GM23338 (cell line): Measurements from ENCODE around the gene C1QA. TPM values are rescaled to one million over a fixed set of nuclear protein-coding genes. Genes with fewer than 3 reads are reported as not detected.

Source experiments
- ATAC-seq: fragments of 200-7000 bp; cut with Tn5 transposase; 3 replicates; pipeline ENCODE4 v1.9.1; 2020
- DNase-seq: peaks from one replicate; pipeline ENCODE4 v3.0.0-alpha.2; 2015; ENCODE audit warnings: low spot score
- H2AFZ ChIP-seq: fragments of 200-600 bp; sonication (generic); 2 replicates; pipeline ENCODE4 v1.8.0; 2016; ENCODE audit warnings: antibody characterized with exemption, mild to moderate bottlenecking, moderate library complexity
- H3F3A ChIP-seq: fragments of 200-600 bp; sonication (generic); replicated peaks from 2 replicates; pipeline ENCODE4 v1.8.0; 2017; ENCODE audit warnings: antibody characterized with exemption, mixed run types, low read depth
- H3K27ac ChIP-seq: fragments of 200-600 bp; sonication (generic); 2 replicates; pipeline ENCODE4 v1.6.1; 2016; ENCODE audit warnings: low read depth
- H3K27me3 ChIP-seq: fragments of 200-600 bp; sonication (generic); 2 replicates; pipeline ENCODE4 v1.8.0; 2016; ENCODE audit warnings: mild to moderate bottlenecking, mixed run types, moderate library complexity; ENCODE audit not compliant: insufficient read depth
- H3K36me3 ChIP-seq: fragments of 200-600 bp; sonication (generic); 2 replicates; pipeline ENCODE4 v1.8.0; 2016; ENCODE audit warnings: mild to moderate bottlenecking; ENCODE audit not compliant: insufficient read depth
- H3K4me1 ChIP-seq: fragments of 200-600 bp; sonication (generic); 2 replicates; pipeline ENCODE4 v1.8.0; 2016; ENCODE audit warnings: mild to moderate bottlenecking, moderate library complexity; ENCODE audit not compliant: insufficient read depth
- H3K4me2 ChIP-seq: fragments of 200-600 bp; sonication (generic); 2 replicates; pipeline ENCODE4 v1.7.1; 2017; ENCODE audit warnings: mixed run types
- H3K4me3 ChIP-seq: fragments of 200-600 bp; sonication (generic); 2 replicates; pipeline ENCODE4 v1.6.1; 2016; ENCODE audit warnings: mixed run types
- H3K79me2 ChIP-seq: fragments of 200-600 bp; sonication (generic); replicated peaks from 2 replicates; pipeline ENCODE4 v1.8.0; 2017; ENCODE audit warnings: mild to moderate bottlenecking; ENCODE audit not compliant: insufficient read depth
- H3K9me2 ChIP-seq: fragments of 200-600 bp; sonication (generic); 2 replicates; pipeline ENCODE4 v1.8.0; 2017; ENCODE audit not compliant: insufficient read depth
- H4K20me1 ChIP-seq: fragments of 200-600 bp; sonication (generic); replicated peaks from 2 replicates; pipeline ENCODE4 v1.8.0; 2017; ENCODE audit warnings: mild to moderate bottlenecking; ENCODE audit not compliant: insufficient read depth
- H3K27ac Mint-ChIP-seq: 2 replicates; pipeline ENCODE4 v1.8.0; 2020; ENCODE audit warnings: inconsistent platforms, mild to moderate bottlenecking, moderate library complexity, mixed read lengths
- H3K27me3 Mint-ChIP-seq: 3 replicates; pipeline ENCODE4 v1.8.0; 2022; ENCODE audit warnings: low read depth, mild to moderate bottlenecking, moderate library complexity, mixed read lengths, inconsistent platforms; ENCODE audit not compliant: insufficient read depth, poor library complexity
- H3K36me3 Mint-ChIP-seq: 3 replicates; pipeline ENCODE4 v1.8.0; 2021; ENCODE audit warnings: low read depth, mild to moderate bottlenecking, inconsistent platforms, moderate library complexity, mixed read lengths
- H3K4me1 Mint-ChIP-seq: 3 replicates; pipeline ENCODE4 v1.8.0; 2020; ENCODE audit warnings: mild to moderate bottlenecking, inconsistent platforms, mixed read lengths
- H3K4me3 Mint-ChIP-seq: 3 replicates; pipeline ENCODE4 v1.8.0; 2021; ENCODE audit warnings: moderate library complexity, mild to moderate bottlenecking, inconsistent platforms, mixed read lengths
- H3K9me3 Mint-ChIP-seq: 3 replicates; pipeline ENCODE4 v1.8.0; 2020; ENCODE audit warnings: moderate library complexity, mild to moderate bottlenecking, inconsistent platforms, mixed read lengths
- CREB1 ChIP-seq: fragments of 250-450 bp; sonication (Bioruptor Pico); IDR thresholded peaks from 2 replicates; pipeline ENCODE4 v1.5.0; 2020; ENCODE audit warnings: low read depth, mild to moderate bottlenecking, moderate library complexity
- EZH2 ChIP-seq: fragments of 200-600 bp; sonication (generic); IDR thresholded peaks from one replicate; pipeline ENCODE4 v1.8.0; 2017; ENCODE audit warnings: antibody characterized with exemption, mild to moderate bottlenecking, low read depth; ENCODE audit not compliant: unreplicated experiment
- EZH2phosphoT487 ChIP-seq: fragments of 200-600 bp; sonication (generic); IDR thresholded peaks from one replicate; pipeline ENCODE4 v1.8.1; 2018; ENCODE audit warnings: antibody characterized with exemption; ENCODE audit not compliant: unreplicated experiment
- NANOG ChIP-seq: IDR thresholded peaks from 2 replicates; pipeline ENCODE4 v1.6.1; 2016; ENCODE audit warnings: antibody characterized with exemption, borderline replicate concordance
- POLR2AphosphoS5 ChIP-seq: IDR thresholded peaks from 2 replicates; pipeline ENCODE4 v1.6.1; 2016; ENCODE audit warnings: antibody characterized with exemption, low read depth
- STAT1 ChIP-seq: IDR thresholded peaks from one replicate; pipeline ENCODE4 v1.6.1; 2016; ENCODE audit warnings: antibody characterized with exemption; ENCODE audit not compliant: unreplicated experiment
- ZNF114 ChIP-seq: fragments of 250-450 bp; sonication (Bioruptor Pico); IDR thresholded peaks from 2 replicates; pipeline ENCODE4 v1.5.0; 2020; ENCODE audit warnings: mild to moderate bottlenecking, moderate library complexity
- ZNF331 ChIP-seq: fragments of 250-450 bp; sonication (Bioruptor Pico); IDR thresholded peaks from 2 replicates; pipeline ENCODE4 v1.5.0; 2020; ENCODE audit warnings: low read depth, mild to moderate bottlenecking, moderate library complexity
- polyA plus RNA-seq: library from polyadenylated mRNA; unstranded; fragments of >200 nt; fragmentation: Nextera tagmentation; extraction: Ambion mirVana; gene quantifications from 2 replicates; pipeline ENCODE4 v1.2.1, GENCODE V29; 2016
- total RNA-seq: library from RNA; depleted of rRNA; stranded (reverse); fragments of >200 nt; shearing (Covaris generic); gene quantifications from 2 replicates; pipeline ENCODE4 v1.2.3, GENCODE V29; 2014
- TF ChIP-seq, protein P1 (sequence below), 2 experiments: fragments of 200-600 bp in 1 of 2; sonication (generic) in 1 of 2; conservative IDR thresholded peaks; 2 replicates each; pipeline versions ENCODE4 v1.5.1 to v1.6.1; 2016 to 2017; ENCODE audit warnings: antibody characterized with exemption in 2 of 2, low read depth in 2 of 2, mild to moderate bottlenecking in 2 of 2, moderate library complexity in 1 of 2
- TF ChIP-seq, protein P2 (sequence below): IDR thresholded peaks from one replicate; pipeline ENCODE4 v1.6.1; 2018; ENCODE audit warnings: antibody characterized with exemption; ENCODE audit not compliant: unreplicated experiment
- TF ChIP-seq, protein P3 (sequence below): IDR thresholded peaks from 2 replicates; pipeline ENCODE4 v1.6.1; 2016; ENCODE audit warnings: antibody characterized with exemption
- TF ChIP-seq, protein P4 (sequence below): fragments of 250-450 bp; sonication (Bioruptor Pico); IDR thresholded peaks from 2 replicates; pipeline ENCODE4 v1.5.0; 2020; ENCODE audit warnings: mild to moderate bottlenecking, moderate library complexity

C1QA gene
- total and polyA plus RNA-seq, 2 experiments from 2014 or later, result not detected

DNA sequence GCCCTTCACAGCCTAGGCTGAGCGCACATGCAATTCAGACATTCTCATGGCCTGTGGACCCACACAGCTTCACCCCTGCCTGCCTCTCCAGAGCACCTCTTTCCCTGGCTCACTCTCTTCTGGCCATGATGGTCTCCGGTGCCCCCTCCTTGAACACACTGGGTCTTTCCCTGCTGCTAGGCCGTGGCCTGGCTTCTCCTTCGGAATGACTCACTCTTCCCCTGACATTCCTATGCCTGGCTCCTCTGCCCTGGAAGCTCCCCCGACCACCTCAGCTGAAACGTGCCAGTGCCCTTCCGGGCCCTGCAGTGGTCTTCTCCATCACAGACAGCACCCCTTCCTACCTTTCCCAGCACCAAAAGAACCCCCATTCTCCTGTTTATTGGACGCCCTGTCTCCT is 44.9 kb upstream of the C1QA start:
- Mint-ChIP-seq H3K36me3 (no peaks in the 10 kb centered on the region), H3K4me1 (no peaks in the 10 kb centered on the region), H3K4me3 (no peak overlapping the region), H3K27ac (no peak overlapping the region), H3K27me3 (peaks cover 1% of the 10 kb centered on the region), H3K9me3 (no peaks in the 10 kb centered on the region; the same call in 2 of the 3 replicates)
- DNase-seq, result no peak
- no peak overlapping the region for H3K27ac ChIP-seq
- TF ChIP-seq ZNF114 (CRISPR knock-in tag) (no peak), EZH2 (no peak), EZH2phosphoT487 (no peak), NANOG (no peak), CREB1 (CRISPR knock-in tag) (no peak), ZNF331 (CRISPR knock-in tag) (no peak), STAT1 (no peak), POLR2AphosphoS5 (no peak)
- TF ChIP-seq, protein P1, sequence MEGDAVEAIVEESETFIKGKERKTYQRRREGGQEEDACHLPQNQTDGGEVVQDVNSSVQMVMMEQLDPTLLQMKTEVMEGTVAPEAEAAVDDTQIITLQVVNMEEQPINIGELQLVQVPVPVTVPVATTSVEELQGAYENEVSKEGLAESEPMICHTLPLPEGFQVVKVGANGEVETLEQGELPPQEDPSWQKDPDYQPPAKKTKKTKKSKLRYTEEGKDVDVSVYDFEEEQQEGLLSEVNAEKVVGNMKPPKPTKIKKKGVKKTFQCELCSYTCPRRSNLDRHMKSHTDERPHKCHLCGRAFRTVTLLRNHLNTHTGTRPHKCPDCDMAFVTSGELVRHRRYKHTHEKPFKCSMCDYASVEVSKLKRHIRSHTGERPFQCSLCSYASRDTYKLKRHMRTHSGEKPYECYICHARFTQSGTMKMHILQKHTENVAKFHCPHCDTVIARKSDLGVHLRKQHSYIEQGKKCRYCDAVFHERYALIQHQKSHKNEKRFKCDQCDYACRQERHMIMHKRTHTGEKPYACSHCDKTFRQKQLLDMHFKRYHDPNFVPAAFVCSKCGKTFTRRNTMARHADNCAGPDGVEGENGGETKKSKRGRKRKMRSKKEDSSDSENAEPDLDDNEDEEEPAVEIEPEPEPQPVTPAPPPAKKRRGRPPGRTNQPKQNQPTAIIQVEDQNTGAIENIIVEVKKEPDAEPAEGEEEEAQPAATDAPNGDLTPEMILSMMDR (conservative IDR thresholded peaks at IDR 0.05; ENCODE audit: low read depth in 2 of 2), result no peak
- TF ChIP-seq, protein P2, sequence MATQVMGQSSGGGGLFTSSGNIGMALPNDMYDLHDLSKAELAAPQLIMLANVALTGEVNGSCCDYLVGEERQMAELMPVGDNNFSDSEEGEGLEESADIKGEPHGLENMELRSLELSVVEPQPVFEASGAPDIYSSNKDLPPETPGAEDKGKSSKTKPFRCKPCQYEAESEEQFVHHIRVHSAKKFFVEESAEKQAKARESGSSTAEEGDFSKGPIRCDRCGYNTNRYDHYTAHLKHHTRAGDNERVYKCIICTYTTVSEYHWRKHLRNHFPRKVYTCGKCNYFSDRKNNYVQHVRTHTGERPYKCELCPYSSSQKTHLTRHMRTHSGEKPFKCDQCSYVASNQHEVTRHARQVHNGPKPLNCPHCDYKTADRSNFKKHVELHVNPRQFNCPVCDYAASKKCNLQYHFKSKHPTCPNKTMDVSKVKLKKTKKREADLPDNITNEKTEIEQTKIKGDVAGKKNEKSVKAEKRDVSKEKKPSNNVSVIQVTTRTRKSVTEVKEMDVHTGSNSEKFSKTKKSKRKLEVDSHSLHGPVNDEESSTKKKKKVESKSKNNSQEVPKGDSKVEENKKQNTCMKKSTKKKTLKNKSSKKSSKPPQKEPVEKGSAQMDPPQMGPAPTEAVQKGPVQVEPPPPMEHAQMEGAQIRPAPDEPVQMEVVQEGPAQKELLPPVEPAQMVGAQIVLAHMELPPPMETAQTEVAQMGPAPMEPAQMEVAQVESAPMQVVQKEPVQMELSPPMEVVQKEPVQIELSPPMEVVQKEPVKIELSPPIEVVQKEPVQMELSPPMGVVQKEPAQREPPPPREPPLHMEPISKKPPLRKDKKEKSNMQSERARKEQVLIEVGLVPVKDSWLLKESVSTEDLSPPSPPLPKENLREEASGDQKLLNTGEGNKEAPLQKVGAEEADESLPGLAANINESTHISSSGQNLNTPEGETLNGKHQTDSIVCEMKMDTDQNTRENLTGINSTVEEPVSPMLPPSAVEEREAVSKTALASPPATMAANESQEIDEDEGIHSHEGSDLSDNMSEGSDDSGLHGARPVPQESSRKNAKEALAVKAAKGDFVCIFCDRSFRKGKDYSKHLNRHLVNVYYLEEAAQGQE, result no peak
- TF ChIP-seq, protein P3, sequence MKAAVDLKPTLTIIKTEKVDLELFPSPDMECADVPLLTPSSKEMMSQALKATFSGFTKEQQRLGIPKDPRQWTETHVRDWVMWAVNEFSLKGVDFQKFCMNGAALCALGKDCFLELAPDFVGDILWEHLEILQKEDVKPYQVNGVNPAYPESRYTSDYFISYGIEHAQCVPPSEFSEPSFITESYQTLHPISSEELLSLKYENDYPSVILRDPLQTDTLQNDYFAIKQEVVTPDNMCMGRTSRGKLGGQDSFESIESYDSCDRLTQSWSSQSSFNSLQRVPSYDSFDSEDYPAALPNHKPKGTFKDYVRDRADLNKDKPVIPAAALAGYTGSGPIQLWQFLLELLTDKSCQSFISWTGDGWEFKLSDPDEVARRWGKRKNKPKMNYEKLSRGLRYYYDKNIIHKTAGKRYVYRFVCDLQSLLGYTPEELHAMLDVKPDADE, result no peak
- TF ChIP-seq, protein P4, sequence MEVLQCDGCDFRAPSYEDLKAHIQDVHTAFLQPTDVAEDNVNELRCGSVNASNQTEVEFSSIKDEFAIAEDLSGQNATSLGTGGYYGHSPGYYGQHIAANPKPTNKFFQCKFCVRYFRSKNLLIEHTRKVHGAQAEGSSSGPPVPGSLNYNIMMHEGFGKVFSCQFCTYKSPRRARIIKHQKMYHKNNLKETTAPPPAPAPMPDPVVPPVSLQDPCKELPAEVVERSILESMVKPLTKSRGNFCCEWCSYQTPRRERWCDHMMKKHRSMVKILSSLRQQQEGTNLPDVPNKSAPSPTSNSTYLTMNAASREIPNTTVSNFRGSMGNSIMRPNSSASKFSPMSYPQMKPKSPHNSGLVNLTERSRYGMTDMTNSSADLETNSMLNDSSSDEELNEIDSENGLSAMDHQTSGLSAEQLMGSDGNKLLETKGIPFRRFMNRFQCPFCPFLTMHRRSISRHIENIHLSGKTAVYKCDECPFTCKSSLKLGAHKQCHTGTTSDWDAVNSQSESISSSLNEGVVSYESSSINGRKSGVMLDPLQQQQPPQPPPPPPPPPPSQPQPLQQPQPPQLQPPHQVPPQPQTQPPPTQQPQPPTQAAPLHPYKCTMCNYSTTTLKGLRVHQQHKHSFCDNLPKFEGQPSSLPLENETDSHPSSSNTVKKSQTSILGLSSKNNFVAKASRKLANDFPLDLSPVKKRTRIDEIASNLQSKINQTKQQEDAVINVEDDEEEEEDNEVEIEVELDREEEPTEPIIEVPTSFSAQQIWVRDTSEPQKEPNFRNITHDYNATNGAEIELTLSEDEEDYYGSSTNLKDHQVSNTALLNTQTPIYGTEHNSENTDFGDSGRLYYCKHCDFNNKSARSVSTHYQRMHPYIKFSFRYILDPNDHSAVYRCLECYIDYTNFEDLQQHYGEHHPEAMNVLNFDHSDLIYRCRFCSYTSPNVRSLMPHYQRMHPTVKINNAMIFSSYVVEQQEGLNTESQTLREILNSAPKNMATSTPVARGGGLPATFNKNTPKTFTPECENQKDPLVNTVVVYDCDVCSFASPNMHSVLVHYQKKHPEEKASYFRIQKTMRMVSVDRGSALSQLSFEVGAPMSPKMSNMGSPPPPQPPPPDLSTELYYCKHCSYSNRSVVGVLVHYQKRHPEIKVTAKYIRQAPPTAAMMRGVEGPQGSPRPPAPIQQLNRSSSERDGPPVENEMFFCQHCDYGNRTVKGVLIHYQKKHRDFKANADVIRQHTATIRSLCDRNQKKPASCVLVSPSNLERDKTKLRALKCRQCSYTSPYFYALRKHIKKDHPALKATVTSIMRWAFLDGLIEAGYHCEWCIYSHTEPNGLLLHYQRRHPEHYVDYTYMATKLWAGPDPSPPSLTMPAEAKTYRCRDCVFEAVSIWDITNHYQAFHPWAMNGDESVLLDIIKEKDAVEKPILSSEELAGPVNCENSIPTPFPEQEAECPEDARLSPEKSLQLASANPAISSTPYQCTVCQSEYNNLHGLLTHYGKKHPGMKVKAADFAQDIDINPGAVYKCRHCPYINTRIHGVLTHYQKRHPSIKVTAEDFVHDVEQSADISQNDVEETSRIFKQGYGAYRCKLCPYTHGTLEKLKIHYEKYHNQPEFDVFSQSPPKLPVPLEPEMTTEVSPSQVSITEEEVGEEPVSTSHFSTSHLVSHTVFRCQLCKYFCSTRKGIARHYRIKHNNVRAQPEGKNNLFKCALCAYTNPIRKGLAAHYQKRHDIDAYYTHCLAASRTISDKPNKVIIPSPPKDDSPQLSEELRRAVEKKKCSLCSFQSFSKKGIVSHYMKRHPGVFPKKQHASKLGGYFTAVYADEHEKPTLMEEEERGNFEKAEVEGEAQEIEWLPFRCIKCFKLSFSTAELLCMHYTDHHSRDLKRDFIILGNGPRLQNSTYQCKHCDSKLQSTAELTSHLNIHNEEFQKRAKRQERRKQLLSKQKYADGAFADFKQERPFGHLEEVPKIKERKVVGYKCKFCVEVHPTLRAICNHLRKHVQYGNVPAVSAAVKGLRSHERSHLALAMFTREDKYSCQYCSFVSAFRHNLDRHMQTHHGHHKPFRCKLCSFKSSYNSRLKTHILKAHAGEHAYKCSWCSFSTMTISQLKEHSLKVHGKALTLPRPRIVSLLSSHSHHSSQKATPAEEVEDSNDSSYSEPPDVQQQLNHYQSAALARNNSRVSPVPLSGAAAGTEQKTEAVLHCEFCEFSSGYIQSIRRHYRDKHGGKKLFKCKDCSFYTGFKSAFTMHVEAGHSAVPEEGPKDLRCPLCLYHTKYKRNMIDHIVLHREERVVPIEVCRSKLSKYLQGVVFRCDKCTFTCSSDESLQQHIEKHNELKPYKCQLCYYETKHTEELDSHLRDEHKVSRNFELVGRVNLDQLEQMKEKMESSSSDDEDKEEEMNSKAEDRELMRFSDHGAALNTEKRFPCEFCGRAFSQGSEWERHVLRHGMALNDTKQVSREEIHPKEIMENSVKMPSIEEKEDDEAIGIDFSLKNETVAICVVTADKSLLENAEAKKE (CRISPR knock-in tag), result no peak
- no peaks in the 10 kb centered on the region for H3K4me1 ChIP-seq
- H3K4me3 ChIP-seq, result no peak overlapping the region
- H3K27me3 ChIP-seq, result no peaks in the 10 kb centered on the region
- no peak for ATAC-seq
- H2AFZ ChIP-seq, result no peak overlapping the region
- no peaks in the 10 kb centered on the region for H3K9me2 ChIP-seq
- H3K79me2 ChIP-seq, result no peaks in the 10 kb centered on the region
- no peaks in the 10 kb centered on the region for H3K36me3 ChIP-seq
- H4K20me1 ChIP-seq, result no peaks in the 10 kb centered on the region
- H3K4me2 ChIP-seq, result no peak overlapping the region
- H3F3A ChIP-seq, result no peaks in the 10 kb centered on the region
